Suprapubic skin (tissue), 3 donors: ENCODE results near the gene RHOF.

Experiments
- CTCF ChIP-seq, 2 donors: fragments of 200-600 bp in 1 of 2; fragments of 450-650 bp in 1 of 2; sonication (generic) in 1 of 2; IDR thresholded peaks; one replicate each; pipeline ENCODE4 v1.5.1; 2016 to 2019; ENCODE audit warnings: antibody characterized with exemption in 2 of 2, mild to moderate bottlenecking in 1 of 2, moderate library complexity in 1 of 2
- EP300 ChIP-seq: sonication (generic); formaldehyde crosslinking; IDR thresholded peaks from one replicate; pipeline ENCODE4 v1.6.1; 2017; ENCODE audit warnings: antibody characterized with exemption

GRCh38 chr12:121823101-121823726 is 29.7 kb upstream of the RHOF start:
- no peak for TF ChIP-seq CTCF (IDR thresholded peaks at IDR 0.05)
- TF ChIP-seq EP300 = no peak
